GM12875 (cell line): ENCODE measurements around the gene CABLES1.

Source experiments
- H3K4me3 ChIP-seq: one replicate; pipeline ENCODE4 v1.5.1; 2011; ENCODE audit warnings: low read depth, low read length, control low read depth
- TF ChIP-seq, protein P1 (sequence below): IDR thresholded peaks from 2 replicates; pipeline ENCODE4 v1.5.1; 2011; ENCODE audit warnings: low read depth, mild to moderate bottlenecking, control low read depth, inconsistent platforms, low read length, moderate library complexity, borderline replicate concordance; ENCODE audit not compliant: insufficient read depth

CABLES1 gene

GRCh38 chr18:23198217-23198845 is 63.0 kb downstream of the CABLES1 start:
- TF ChIP-seq, protein P1, sequence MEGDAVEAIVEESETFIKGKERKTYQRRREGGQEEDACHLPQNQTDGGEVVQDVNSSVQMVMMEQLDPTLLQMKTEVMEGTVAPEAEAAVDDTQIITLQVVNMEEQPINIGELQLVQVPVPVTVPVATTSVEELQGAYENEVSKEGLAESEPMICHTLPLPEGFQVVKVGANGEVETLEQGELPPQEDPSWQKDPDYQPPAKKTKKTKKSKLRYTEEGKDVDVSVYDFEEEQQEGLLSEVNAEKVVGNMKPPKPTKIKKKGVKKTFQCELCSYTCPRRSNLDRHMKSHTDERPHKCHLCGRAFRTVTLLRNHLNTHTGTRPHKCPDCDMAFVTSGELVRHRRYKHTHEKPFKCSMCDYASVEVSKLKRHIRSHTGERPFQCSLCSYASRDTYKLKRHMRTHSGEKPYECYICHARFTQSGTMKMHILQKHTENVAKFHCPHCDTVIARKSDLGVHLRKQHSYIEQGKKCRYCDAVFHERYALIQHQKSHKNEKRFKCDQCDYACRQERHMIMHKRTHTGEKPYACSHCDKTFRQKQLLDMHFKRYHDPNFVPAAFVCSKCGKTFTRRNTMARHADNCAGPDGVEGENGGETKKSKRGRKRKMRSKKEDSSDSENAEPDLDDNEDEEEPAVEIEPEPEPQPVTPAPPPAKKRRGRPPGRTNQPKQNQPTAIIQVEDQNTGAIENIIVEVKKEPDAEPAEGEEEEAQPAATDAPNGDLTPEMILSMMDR = no peak
- H3K4me3 ChIP-seq = no peak overlapping the region

- no peak overlapping the region for H3K4me3 ChIP-seq
- TF ChIP-seq, protein P1 = no peak
These were observed 65.5 kb downstream of the CABLES1 start for GRCh38 chr18:23200756-23201155.

GRCh38 chr18:23201741-23202140 is 66.5 kb downstream of the CABLES1 start:
- no peak overlapping the region for H3K4me3 ChIP-seq
- TF ChIP-seq, protein P1 = no peak

DNA sequence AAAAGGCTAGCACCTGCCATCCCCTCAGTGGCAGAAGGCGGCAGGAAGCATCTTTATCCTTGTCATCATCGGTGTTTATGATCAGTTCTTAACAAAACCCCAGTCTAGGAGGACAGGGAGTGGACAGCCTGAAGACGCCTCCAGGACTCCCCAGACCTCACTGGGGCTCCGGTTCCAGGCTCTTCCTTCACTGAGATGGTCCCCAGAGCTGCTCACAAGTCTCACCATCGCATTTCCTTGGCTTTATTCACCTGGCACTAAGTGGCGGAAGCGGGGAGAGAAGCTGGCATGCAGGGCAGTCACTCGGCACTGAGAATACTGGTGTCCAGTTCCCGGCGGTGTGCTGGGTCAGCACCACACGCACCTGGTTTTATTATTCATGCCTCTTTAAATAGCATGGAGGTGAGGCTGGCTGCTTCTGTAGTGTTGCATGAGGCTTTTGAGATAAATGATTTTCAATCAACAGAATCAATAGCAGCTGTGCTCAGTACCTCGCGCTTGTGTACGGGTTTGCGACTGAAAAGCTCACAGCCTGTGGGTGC is 68.7 kb downstream of the CABLES1 start:
- TF ChIP-seq, protein P1 = no peak

DNA sequence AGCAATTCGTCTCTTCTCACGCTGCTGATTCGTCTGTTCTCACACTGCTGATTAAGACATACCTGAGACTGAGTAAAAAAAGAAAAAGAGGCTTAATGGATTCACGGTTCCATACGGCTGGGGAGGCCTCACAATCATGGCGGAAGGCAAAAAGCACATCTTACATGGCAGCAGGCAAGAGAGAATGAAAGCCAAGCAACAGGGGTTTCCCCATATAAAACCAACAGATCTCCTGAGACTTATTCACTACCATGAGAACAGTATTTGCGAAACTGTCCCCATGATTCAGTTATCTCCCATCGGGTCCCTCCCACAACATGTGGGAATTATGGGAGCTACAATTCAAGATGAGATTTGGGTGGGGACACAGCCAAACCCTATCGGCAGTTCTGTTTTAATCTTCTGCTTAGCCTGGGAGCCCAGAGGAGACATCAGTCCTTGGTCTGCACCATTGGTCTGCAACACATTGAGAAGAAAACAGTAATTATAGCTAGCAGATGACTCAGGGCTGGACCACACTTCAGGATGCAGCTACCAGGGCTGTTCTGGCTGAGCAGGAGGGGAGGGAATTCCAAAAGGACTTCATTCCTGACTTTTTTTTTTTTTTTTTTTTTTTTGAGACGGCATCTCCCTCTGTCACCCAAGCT is 69.4 kb downstream of the CABLES1 start:
- TF ChIP-seq, protein P1 = no peak
- H3K4me3 ChIP-seq = no peak overlapping the region

More for the DNA sequence above, 68.7 kb downstream of the CABLES1 start:
- no peak overlapping the region for H3K4me3 ChIP-seq

GRCh38 chr18:23205980-23206379 is 70.7 kb downstream of the CABLES1 start:
- TF ChIP-seq, protein P1 = no peak
- no peak overlapping the region for H3K4me3 ChIP-seq

- TF ChIP-seq, protein P1 = peak; percentile 39; the same call in 1 of the 2 replicates
- no peak overlapping the region for H3K4me3 ChIP-seq
These were observed 72.1 kb downstream of the CABLES1 start for GRCh38 chr18:23207191-23207955.
